ENCODE results near the gene GFER.

DNA sequence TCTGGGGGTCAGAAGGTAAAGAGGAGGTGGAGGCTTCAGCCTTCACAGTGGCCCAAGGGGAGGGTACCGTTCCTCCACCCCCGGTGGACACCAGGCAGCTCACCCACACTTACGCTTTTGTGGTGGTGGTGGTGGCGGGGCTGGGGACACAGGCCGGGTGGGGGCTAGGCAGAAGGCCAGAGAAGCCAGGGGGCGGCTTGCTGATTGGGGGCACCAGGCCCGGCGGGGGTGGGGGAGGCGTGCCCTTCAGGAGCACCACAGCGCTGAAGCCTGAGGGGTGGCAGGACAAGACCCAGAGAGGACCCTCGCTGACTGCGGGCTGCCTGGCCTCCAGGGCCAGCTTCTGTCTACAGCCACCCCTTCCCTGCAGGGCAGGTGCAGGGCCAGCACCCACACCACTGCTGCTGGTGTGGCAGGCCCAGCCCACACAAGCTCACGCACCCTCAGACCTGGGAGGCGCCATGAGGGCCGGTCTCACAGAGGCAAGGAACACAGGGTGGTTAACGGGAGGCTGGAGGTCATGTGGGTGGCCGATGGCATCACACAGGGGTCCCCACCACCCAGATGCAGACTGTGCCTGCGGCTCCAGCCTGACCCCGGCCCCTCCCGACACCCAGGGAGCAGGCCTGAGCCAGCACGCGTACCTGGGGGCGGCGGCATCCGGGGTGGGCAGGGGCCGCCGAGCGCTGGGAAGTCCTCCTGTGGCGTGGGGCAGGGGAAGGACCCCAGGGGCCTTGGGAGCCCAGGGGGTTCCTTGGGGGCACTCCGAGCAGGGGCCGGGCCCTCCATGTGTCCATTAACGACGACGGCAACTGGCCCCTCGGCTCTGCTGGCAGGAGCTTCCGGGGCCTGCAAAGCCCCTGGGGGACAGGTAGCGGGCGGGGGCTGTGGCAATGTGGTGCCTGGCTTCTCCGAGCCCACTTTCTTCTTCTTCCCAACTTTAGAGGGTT lies 15.1 kb downstream of the GFER start:
- TF ChIP-seq, protein P1, sequence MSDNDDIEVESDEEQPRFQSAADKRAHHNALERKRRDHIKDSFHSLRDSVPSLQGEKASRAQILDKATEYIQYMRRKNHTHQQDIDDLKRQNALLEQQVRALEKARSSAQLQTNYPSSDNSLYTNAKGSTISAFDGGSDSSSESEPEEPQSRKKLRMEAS (IDR thresholded peaks at IDR 0.05): no peak
- TF ChIP-seq, protein P2, sequence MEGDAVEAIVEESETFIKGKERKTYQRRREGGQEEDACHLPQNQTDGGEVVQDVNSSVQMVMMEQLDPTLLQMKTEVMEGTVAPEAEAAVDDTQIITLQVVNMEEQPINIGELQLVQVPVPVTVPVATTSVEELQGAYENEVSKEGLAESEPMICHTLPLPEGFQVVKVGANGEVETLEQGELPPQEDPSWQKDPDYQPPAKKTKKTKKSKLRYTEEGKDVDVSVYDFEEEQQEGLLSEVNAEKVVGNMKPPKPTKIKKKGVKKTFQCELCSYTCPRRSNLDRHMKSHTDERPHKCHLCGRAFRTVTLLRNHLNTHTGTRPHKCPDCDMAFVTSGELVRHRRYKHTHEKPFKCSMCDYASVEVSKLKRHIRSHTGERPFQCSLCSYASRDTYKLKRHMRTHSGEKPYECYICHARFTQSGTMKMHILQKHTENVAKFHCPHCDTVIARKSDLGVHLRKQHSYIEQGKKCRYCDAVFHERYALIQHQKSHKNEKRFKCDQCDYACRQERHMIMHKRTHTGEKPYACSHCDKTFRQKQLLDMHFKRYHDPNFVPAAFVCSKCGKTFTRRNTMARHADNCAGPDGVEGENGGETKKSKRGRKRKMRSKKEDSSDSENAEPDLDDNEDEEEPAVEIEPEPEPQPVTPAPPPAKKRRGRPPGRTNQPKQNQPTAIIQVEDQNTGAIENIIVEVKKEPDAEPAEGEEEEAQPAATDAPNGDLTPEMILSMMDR (IDR thresholded peaks at IDR 0.05; ENCODE audit: low read depth, low read length, missing input control): no peak
- TF ChIP-seq EGR1 (IDR thresholded peaks at IDR 0.05; ENCODE audit: low read depth in 2 of 2) (no peak), RAD21 (IDR thresholded peaks at IDR 0.05) (no peak), TAF1 (conservative IDR thresholded peaks at IDR 0.05) (no peak), JUND (IDR thresholded peaks at IDR 0.05) (no peak), YY1 (IDR thresholded peaks at IDR 0.05) (no peak), SP1 (IDR thresholded peaks at IDR 0.05) (no peak), FOXA1 (IDR thresholded peaks at IDR 0.05) (no peak)
- TF ChIP-seq, protein P3, sequence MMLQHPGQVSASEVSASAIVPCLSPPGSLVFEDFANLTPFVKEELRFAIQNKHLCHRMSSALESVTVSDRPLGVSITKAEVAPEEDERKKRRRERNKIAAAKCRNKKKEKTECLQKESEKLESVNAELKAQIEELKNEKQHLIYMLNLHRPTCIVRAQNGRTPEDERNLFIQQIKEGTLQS (IDR thresholded peaks at IDR 0.05): no peak
- TF ChIP-seq, protein P4, sequence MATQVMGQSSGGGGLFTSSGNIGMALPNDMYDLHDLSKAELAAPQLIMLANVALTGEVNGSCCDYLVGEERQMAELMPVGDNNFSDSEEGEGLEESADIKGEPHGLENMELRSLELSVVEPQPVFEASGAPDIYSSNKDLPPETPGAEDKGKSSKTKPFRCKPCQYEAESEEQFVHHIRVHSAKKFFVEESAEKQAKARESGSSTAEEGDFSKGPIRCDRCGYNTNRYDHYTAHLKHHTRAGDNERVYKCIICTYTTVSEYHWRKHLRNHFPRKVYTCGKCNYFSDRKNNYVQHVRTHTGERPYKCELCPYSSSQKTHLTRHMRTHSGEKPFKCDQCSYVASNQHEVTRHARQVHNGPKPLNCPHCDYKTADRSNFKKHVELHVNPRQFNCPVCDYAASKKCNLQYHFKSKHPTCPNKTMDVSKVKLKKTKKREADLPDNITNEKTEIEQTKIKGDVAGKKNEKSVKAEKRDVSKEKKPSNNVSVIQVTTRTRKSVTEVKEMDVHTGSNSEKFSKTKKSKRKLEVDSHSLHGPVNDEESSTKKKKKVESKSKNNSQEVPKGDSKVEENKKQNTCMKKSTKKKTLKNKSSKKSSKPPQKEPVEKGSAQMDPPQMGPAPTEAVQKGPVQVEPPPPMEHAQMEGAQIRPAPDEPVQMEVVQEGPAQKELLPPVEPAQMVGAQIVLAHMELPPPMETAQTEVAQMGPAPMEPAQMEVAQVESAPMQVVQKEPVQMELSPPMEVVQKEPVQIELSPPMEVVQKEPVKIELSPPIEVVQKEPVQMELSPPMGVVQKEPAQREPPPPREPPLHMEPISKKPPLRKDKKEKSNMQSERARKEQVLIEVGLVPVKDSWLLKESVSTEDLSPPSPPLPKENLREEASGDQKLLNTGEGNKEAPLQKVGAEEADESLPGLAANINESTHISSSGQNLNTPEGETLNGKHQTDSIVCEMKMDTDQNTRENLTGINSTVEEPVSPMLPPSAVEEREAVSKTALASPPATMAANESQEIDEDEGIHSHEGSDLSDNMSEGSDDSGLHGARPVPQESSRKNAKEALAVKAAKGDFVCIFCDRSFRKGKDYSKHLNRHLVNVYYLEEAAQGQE (IDR thresholded peaks at IDR 0.05): no peak
- TF ChIP-seq, protein P5, sequence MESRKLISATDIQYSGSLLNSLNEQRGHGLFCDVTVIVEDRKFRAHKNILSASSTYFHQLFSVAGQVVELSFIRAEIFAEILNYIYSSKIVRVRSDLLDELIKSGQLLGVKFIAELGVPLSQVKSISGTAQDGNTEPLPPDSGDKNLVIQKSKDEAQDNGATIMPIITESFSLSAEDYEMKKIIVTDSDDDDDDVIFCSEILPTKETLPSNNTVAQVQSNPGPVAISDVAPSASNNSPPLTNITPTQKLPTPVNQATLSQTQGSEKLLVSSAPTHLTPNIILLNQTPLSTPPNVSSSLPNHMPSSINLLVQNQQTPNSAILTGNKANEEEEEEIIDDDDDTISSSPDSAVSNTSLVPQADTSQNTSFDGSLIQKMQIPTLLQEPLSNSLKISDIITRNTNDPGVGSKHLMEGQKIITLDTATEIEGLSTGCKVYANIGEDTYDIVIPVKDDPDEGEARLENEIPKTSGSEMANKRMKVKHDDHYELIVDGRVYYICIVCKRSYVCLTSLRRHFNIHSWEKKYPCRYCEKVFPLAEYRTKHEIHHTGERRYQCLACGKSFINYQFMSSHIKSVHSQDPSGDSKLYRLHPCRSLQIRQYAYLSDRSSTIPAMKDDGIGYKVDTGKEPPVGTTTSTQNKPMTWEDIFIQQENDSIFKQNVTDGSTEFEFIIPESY (IDR thresholded peaks at IDR 0.05): no peak
